Lower lobe of right lung (tissue), 2 donors: ENCODE measurements around the gene ZSCAN2. TPM values are rescaled to one million over a fixed set of nuclear protein-coding genes. Genes with fewer than 3 reads are reported as not detected.

Experiments used
- ATAC-seq, 2 donors: fragments of 200-7000 bp; cut with Tn5 transposase; one replicate each; pipeline ENCODE4 v1.9.1; 2020 to 2022; ENCODE audit warnings: mild to moderate bottlenecking in 2 of 2, moderate library complexity in 2 of 2
- DNase-seq: peaks from one replicate; pipeline ENCODE4 v3.0.0-alpha.2; 2020
- H3K27ac ChIP-seq: fragments of 200-600 bp; one replicate; pipeline ENCODE4 v1.8.0; 2022
- H3K27me3 ChIP-seq: fragments of 200-600 bp; one replicate; pipeline ENCODE4 v1.8.0; 2022; ENCODE audit warnings: low read depth
- H3K36me3 ChIP-seq: fragments of 200-600 bp; one replicate; pipeline ENCODE4 v1.8.0; 2022; ENCODE audit warnings: mild to moderate bottlenecking
- H3K4me1 ChIP-seq: fragments of 200-600 bp; one replicate; pipeline ENCODE4 v1.8.0; 2022
- H3K4me3 ChIP-seq: fragments of 200-600 bp; one replicate; pipeline ENCODE4 v1.8.0; 2022; ENCODE audit warnings: mild to moderate bottlenecking
- H3K9me3 ChIP-seq: fragments of 200-600 bp; one replicate; pipeline ENCODE4 v1.8.0; 2022
- CTCF ChIP-seq: fragments of 200-600 bp; IDR thresholded peaks from one replicate; pipeline ENCODE4 v1.8.0; 2022; ENCODE audit warnings: antibody characterized with exemption, mild to moderate bottlenecking
- intact Hi-C: fragments of 100-400 bp; cut with DNase I; formaldehyde crosslinking; loops from one replicate; pipeline ENCODE4 v1.11.0; 2022
- total RNA-seq: library from RNA; stranded (reverse); fragmentation: NEBNext Ultra II Directional; extraction: Animal tissue kit (Norgen Biotek cat#: 25700); gene quantifications from one replicate; pipeline ENCODE4 v1.2.1, GENCODE V29; 2021
- donor health status: DM: no; HTN: yes; CAD: no; lungs with severe emphysema.

ZSCAN2 gene
- total RNA-seq, 1 donor from 2014 or later: 6.9 TPM

GRCh38 chr15:84653910-84654688, 53.3 kb downstream of the ZSCAN2 start, which contains the start of gene WDR73:
Gene WDR73, minus strand, starts transcription at chr15:84654283. Its CDS starts 9 bp downstream, at chr15:84654274.
- Histone ChIP-seq H3K27me3 (no peaks in the 10 kb centered on the region), H3K9me3 (no peaks in the 10 kb centered on the region), H3K27ac (peak within 1 kb of the TSS; percentile 89), H3K4me1 (peaks cover 47% of the 10 kb centered on the region), H3K36me3 (peaks cover 34% of the 10 kb centered on the region), H3K4me3 (peak within 1 kb of the TSS; percentile 93)
- ATAC-seq (peak; percentile 93 to 95), DNase-seq (peak; percentile 97)
- intact Hi-C loops: no loop called here
- no peak for TF ChIP-seq CTCF

GRCh38 chr15:84654689-84655453, 54.1 kb downstream of the ZSCAN2 start:
- ATAC-seq: peak; percentile 66 to 74
- H3K27me3 ChIP-seq: no peaks in the 10 kb centered on the region
- peaks cover 44% of the 10 kb centered on the region for H3K4me1 ChIP-seq
- no peaks in the 10 kb centered on the region for H3K9me3 ChIP-seq
- intact Hi-C loops: no loop called here
- peak overlapping the region; percentile 89 for H3K27ac ChIP-seq
- H3K4me3 ChIP-seq: peak overlapping the region; percentile 93
- peak; percentile 69 for TF ChIP-seq CTCF
- peaks cover 27% of the 10 kb centered on the region for H3K36me3 ChIP-seq
- DNase-seq: peak; percentile 87

- DNase-seq (no peak), ATAC-seq (no peak)
- Histone ChIP-seq H3K4me3 (no peak overlapping the region), H3K36me3 (peaks cover 6% of the 10 kb centered on the region), H3K27me3 (no peaks in the 10 kb centered on the region), H3K4me1 (peaks cover 38% of the 10 kb centered on the region), H3K27ac (no peak overlapping the region), H3K9me3 (no peaks in the 10 kb centered on the region)
- no peak for TF ChIP-seq CTCF
- intact Hi-C loops: no loop called here
Observed at GRCh38 chr15:84656972-84657371, 56.2 kb downstream of the ZSCAN2 start.

GRCh38 chr15:84657748-84658079, 56.9 kb downstream of the ZSCAN2 start:
- intact Hi-C loops: no loop called here
- peak overlapping the region; percentile 70 for H3K27ac ChIP-seq

More at GRCh38 chr15:84657748-84658079, 56.9 kb downstream of the ZSCAN2 start:
- no peaks in the 10 kb centered on the region for H3K9me3 ChIP-seq
- TF ChIP-seq CTCF: no peak
- no peaks in the 10 kb centered on the region for H3K27me3 ChIP-seq
- DNase-seq: peak; percentile 48
- no peak for ATAC-seq
- no peaks in the 10 kb centered on the region for H3K36me3 ChIP-seq
- peak overlapping the region; percentile 68 for H3K4me3 ChIP-seq
- H3K4me1 ChIP-seq: peaks cover 30% of the 10 kb centered on the region
